ENCODE results near the gene TXNRD1. TPM values are rescaled to one million over a fixed set of nuclear protein-coding genes. Genes with fewer than 3 reads are reported as not detected.

Gene TXNRD1
- 57.7 and 108 TPM in 2 replicates for total RNA-seq

DNA sequence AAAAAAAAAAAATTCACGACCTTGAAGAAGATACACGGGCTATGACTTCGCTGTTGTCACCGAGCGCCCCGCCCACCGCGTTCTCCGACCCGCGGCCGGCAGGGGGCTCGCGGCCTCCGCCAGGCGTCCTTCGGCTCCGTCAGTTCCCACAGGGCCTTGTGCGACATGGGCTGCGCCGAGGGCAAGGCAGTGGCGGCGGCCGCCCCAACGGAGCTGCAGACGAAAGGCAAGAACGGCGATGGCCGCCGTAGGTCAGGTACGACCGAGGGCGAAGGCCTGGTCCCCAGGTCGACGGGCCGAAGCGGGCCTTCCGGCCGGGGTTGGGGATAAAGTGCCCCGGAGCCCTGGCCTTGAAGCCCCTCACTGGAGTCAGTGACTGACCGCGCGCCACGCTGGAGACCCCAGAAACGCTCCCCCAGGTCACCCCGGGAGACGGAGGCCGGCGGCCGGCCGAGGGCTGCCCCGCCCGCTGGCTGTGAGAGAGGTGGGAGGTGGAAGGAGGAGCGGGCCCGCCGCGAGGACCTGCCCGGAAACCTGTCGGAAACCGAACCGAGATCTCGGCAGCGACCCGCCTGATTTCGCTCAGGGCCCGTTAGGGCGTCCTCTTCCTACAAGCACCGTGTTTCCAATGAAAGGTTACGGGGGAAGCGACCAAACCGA is at the start of gene TXNRD1:
TXNRD1 (plus strand) TSS at position 142 of the 660 bp plus-strand sequence; CDS start at position 166, 24 bp downstream.

DNA sequence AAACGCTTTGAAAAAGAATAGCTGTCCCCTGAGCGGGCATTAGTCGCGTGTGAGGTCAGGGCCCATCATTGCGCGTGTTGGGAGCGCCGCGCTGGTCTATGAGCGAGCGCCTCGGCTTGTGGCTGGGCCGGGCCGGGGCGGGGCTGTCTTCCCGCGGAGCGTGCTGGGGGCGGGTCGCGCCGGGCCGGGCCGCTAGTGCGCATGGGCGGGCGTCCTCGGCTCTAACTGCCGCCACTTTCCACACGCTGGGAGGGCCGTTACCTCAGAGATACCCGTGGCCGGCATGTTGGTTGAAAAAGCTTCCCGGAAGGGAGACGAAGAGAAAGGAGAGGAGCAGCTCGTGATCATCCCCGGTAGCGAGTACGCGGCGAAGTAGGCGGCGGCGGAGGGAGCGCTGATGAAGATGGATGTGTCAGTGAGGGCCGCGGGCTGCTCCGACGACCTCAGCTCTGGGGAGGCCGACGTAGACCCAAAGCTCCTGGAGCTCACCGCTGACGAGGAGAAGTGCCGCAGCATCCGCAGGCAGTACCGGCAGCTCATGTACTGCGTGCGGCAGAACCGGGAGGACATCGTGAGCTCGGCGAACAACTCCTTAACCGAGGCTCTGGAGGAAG is 88.1 kb downstream of the TXNRD1 start, which contains the start of gene EID3:
EID3 (plus strand) TSS at position 202 of the 614 bp plus-strand sequence; CDS start at position 398, 196 bp downstream.

Other genes with a start within 250 kb of the TXNRD1 start
- 19.6 and 19.7 TPM in 2 replicates for gene TDG, start 249.9 kb upstream of the TXNRD1 start, total RNA-seq
- 2.1 and 10.9 TPM in 2 replicates for gene GLT8D2, start 165.6 kb upstream of the TXNRD1 start, total RNA-seq
- 4.6 and 6.8 TPM in 2 replicates for gene HCFC2, start 151.2 kb upstream of the TXNRD1 start, total RNA-seq
- 9.4 and 10.9 TPM in 2 replicates for gene NFYB, start 77.6 kb upstream of the TXNRD1 start, total RNA-seq
- 1.3 and 1.4 TPM in 2 replicates for gene EID3, start 88.0 kb downstream of the TXNRD1 start, total RNA-seq
- 13.3 and 17.4 TPM in 2 replicates for gene CHST11, start 241.2 kb downstream of the TXNRD1 start, total RNA-seq